Esophagus muscularis mucosa (tissue), 4 donors: ENCODE results near the gene SLC16A5. TPM values are rescaled to one million over a fixed set of nuclear protein-coding genes. Genes with fewer than 3 reads are reported as not detected.

ENCODE experiments used
- DNase-seq: peaks from one replicate; pipeline ENCODE4 v3.0.0-alpha.2; 2017; ENCODE audit errors: extremely low spot score
- H3K27ac ChIP-seq, 4 donors: fragments of 200-600 bp; sonication (generic); replicated peaks in 1 of 4; 1 replicate in 3 of 4; 2 replicates in 1 of 4; pipeline ENCODE4 v1.5.1; 2016 to 2019; ENCODE audit warnings: mild to moderate bottlenecking in 1 of 4
- H3K27me3 ChIP-seq, 4 donors: fragments of 200-600 bp; sonication (generic); one replicate each; pipeline versions ENCODE4 v1.5.1 to v1.6.0; 2016 to 2019
- H3K36me3 ChIP-seq, 4 donors: fragments of 200-600 bp; sonication (generic); one replicate each; pipeline ENCODE4 v1.5.1; 2016 to 2019
- H3K4me1 ChIP-seq, 4 donors: fragments of 200-600 bp; sonication (generic); one replicate each; pipeline ENCODE4 v1.5.1; 2016 to 2019
- H3K4me3 ChIP-seq, 4 donors: fragments of 200-600 bp; sonication (generic); 1 replicate in 2 of 4; 2 replicates in 2 of 4; pipeline ENCODE4 v1.5.1; 2016 to 2019; ENCODE audit warnings: mild to moderate bottlenecking in 4 of 4, moderate library complexity in 1 of 4
- H3K9me3 ChIP-seq, 4 donors: fragments of 200-600 bp; sonication (generic); 1 replicate in 3 of 4; 2 replicates in 1 of 4; pipeline ENCODE4 v1.5.1; 2016 to 2019
- EP300 ChIP-seq: sonication (generic); formaldehyde crosslinking; IDR thresholded peaks from one replicate; pipeline ENCODE4 v1.6.1; 2017; ENCODE audit warnings: antibody characterized with exemption
- POLR2A ChIP-seq: fragments of 450-650 bp; IDR thresholded peaks from one replicate; pipeline ENCODE4 v1.6.1; 2017; ENCODE audit warnings: antibody characterized with exemption, moderate library complexity, mild to moderate bottlenecking, low read depth
- POLR2AphosphoS5 ChIP-seq, 2 donors: sonication (generic); formaldehyde crosslinking; IDR thresholded peaks; one replicate each; pipeline ENCODE4 v1.6.1; 2017; ENCODE audit warnings: antibody characterized with exemption in 2 of 2
- WGBS: methylation state at CpG from one replicate; pipeline ENCODE4 v1.1.5; 2018; 5-methylcytosine and 5-hydroxymethylcytosine counted together
- intact Hi-C: fragments of 100-400 bp; cut with DNase I; formaldehyde crosslinking; loops from one replicate; pipeline ENCODE4 v1.15.1; 2023
- total RNA-seq, 4 donors: library from RNA; depleted of rRNA; stranded (reverse); fragments of >200 nt; gene quantifications; one replicate each; pipeline versions ENCODE4 v1.1.0 to v1.2.1, GENCODE V29; 2016
- TF ChIP-seq, protein P1 (sequence below), 3 experiments: fragments of 200-600 bp in 2 of 3; fragments of 450-650 bp in 1 of 3; sonication (generic) in 2 of 3; IDR thresholded peaks; one replicate each; pipeline ENCODE4 v1.5.1; 2017 to 2019; ENCODE audit warnings: antibody characterized with exemption in 3 of 3, mild to moderate bottlenecking in 2 of 3, moderate library complexity in 1 of 3

The SLC16A5 gene
- total RNA-seq, 4 donors from 2014 or later = 3.8 to 9.7 (median 7.6) TPM

GRCh38 chr17:75105126-75106080 is 17.6 kb downstream of the SLC16A5 start:
- DNase-seq = no peak
- Histone ChIP-seq H3K27ac (no peak overlapping the region), H3K4me1 (peaks cover 10 to 22% (median 11%) of the 10 kb centered on the region in 4 donors), H3K27me3 (no peaks in the 10 kb centered on the region), H3K4me3 (no peak overlapping the region), H3K9me3 (no peaks in the 10 kb centered on the region), H3K36me3 (peaks cover 0 to 5% (median 4%) of the 10 kb centered on the region in 4 donors)
- intact Hi-C loops = loop anchor here (10.0 kb wide), 1 partner anchor 131 kb away; the partner anchor contains the start of gene HID1
- WGBS = 71% methylated on average over 20 of the region's 20 CpGs
- TF ChIP-seq, protein P1, sequence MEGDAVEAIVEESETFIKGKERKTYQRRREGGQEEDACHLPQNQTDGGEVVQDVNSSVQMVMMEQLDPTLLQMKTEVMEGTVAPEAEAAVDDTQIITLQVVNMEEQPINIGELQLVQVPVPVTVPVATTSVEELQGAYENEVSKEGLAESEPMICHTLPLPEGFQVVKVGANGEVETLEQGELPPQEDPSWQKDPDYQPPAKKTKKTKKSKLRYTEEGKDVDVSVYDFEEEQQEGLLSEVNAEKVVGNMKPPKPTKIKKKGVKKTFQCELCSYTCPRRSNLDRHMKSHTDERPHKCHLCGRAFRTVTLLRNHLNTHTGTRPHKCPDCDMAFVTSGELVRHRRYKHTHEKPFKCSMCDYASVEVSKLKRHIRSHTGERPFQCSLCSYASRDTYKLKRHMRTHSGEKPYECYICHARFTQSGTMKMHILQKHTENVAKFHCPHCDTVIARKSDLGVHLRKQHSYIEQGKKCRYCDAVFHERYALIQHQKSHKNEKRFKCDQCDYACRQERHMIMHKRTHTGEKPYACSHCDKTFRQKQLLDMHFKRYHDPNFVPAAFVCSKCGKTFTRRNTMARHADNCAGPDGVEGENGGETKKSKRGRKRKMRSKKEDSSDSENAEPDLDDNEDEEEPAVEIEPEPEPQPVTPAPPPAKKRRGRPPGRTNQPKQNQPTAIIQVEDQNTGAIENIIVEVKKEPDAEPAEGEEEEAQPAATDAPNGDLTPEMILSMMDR (IDR thresholded peaks at IDR 0.05) = peak; percentile 49 to 78 (median 54)
- TF ChIP-seq POLR2AphosphoS5 (IDR thresholded peaks at IDR 0.05) = no peak
- no peak for TF ChIP-seq POLR2A
- TF ChIP-seq EP300 = no peak

DNA sequence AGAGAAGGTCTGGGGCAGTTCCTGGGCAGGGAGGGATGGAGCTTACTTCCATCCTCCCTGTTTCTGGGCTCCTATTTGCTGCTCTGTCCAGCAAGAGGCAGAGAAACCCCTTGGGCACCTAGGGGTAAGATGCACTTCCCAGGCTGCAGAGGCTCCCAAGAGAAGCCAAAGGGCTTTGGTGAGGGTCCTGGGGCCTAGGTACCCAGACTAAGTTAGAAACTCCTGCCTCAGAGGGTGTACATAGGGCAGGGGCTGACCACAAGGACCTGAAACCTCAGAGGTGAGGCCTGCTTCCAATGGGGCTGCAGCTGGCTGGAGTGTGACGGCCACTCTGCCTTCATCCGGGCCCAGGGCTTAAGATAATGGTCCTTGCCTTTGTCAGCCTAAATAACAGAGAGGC is 20.4 kb downstream of the SLC16A5 start:
- WGBS = 77% methylated on average over 2 of the region's 2 CpGs
- DNase-seq = no peak
- Histone ChIP-seq H3K9me3 (no peaks in the 10 kb centered on the region), H3K4me1 (peaks cover 23 to 38% (median 26%) of the 10 kb centered on the region in 4 donors), H3K4me3 (no peak overlapping the region), H3K36me3 (no peaks in the 10 kb centered on the region), H3K27me3 (no peaks in the 10 kb centered on the region), H3K27ac (no peak overlapping the region)
- intact Hi-C loops = loop anchor here (10.0 kb wide), 1 partner anchor 133 kb away; the partner anchor contains the start of gene HID1
- TF ChIP-seq POLR2A (no peak), POLR2AphosphoS5 (IDR thresholded peaks at IDR 0.05) (no peak), EP300 (no peak)
- TF ChIP-seq, protein P1 (IDR thresholded peaks at IDR 0.05) = no peak

DNA sequence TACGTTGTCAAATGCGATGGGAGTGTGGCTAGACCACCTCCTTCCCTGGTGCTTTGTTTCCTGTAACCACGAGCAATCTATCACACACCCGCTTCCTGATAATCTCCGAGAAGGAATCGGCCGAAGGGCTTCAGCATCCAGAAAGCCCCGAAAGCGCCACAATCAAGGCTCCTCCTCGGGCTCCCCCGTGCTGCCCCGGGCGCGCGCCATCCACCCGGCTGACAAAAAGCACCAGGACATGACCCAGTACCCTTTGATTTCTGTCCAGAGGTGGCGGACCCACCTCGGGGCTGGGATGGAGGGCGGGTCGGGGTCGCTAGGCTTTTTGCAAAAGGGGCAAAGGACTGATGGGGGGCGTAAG is 21.3 kb downstream of the SLC16A5 start:
- Histone ChIP-seq H3K4me3 (peak overlapping the region; percentile 74 to 93 (median 83)), H3K27me3 (no peaks in the 10 kb centered on the region), H3K4me1 (peaks cover 23 to 42% (median 31%) of the 10 kb centered on the region in 4 donors), H3K9me3 (no peaks in the 10 kb centered on the region), H3K27ac (peak overlapping the region in 1 of 4 donors; percentile 76), H3K36me3 (no peaks in the 10 kb centered on the region)
- intact Hi-C loops = loop anchor here (10.0 kb wide), 1 partner anchor 134 kb away; the partner anchor contains the start of gene HID1
- TF ChIP-seq POLR2A = no peak
- no peak for TF ChIP-seq POLR2AphosphoS5 (IDR thresholded peaks at IDR 0.05)
- TF ChIP-seq, protein P1 (IDR thresholded peaks at IDR 0.05) = no peak
- TF ChIP-seq EP300 = no peak
- WGBS = 13% methylated on average over 21 of the region's 22 CpGs
- DNase-seq = no peak

DNA sequence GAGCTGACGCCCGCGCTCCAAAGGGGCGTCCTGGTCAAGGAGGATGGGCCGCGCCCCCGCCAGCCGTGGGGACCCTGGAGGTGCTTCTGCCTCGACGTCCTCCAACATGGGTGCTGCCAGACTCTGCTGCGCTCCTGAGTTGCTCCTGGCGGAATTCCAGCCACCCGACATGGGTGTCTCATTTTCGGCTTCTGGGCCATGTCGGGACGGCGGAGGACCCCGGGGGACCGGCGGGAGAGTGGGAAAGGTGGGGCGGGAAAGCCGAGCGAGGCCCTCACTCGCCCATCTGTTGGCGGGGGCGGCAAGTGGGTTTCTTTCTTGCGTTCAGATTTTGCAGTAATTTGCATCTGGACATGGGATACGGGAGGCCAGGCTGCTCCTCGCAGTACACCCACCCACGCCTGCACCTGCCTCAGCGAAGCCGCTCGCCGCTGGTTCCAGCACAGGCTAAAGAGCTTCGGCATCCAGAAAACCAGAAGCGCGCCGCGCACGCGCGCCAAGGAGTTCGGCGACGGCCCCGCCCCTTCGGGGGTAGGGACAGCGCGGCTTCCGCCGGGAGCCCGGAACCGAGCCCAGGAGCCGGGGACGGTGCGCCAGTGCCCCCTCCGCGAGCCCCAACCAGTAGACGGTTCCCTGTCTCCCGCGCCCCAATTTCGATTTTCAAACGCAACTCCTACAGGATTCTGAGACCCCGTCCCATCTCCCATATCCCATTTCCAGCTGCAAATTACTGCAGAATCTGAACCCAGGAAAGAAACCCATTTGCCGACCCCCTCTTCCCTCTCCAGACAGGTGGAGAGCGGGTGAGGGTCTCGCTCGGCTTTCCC is 21.9 kb downstream of the SLC16A5 start, which contains the start of gene ARMC7:
ARMC7 (plus strand) TSS at position 563 of the 827 bp plus-strand sequence. CDS start 320 bp downstream, outside the sequence.
- Histone ChIP-seq H3K27me3 (no peaks in the 10 kb centered on the region), H3K4me3 (peak within 1 kb of the TSS; percentile 74 to 93 (median 83)), H3K27ac (peak within 1 kb of the TSS; percentile 67 to 81 (median 74)), H3K4me1 (peaks cover 27 to 47% (median 36%) of the 10 kb centered on the region in 4 donors), H3K36me3 (no peaks in the 10 kb centered on the region), H3K9me3 (no peaks in the 10 kb centered on the region)
- WGBS = 0% methylated on average over 41 of the region's 68 CpGs
- TF ChIP-seq EP300 = no peak
- TF ChIP-seq, protein P1 (IDR thresholded peaks at IDR 0.05) = peak in 1 of 3 experiments; percentile 30
- peak; percentile 86 for TF ChIP-seq POLR2AphosphoS5 (IDR thresholded peaks at IDR 0.05)
- peak; percentile 66 for TF ChIP-seq POLR2A
- DNase-seq = peak; percentile 95
- intact Hi-C loops = loop anchor here (10.0 kb wide), 1 partner anchor 135 kb away; the partner anchor contains the start of gene HID1
